ENCODE data around the gene ACP7. TPM values are rescaled to one million over a fixed set of nuclear protein-coding genes. Genes with fewer than 3 reads are reported as not detected.
"Not testable (repeated sequence)": the region's sequence is repeated elsewhere in the genome, so short reads cannot be mapped to it uniquely, and the experiment has no call there.

The ACP7 gene
- polyA plus RNA-seq (ENCODE audit: insufficient read length), result 0.15 TPM

GRCh38 chr19:39083983-39084731, at the start of gene ACP7:
TSS of gene ACP7 (plus strand) at chr19:39084368. CDS start at chr19:39085270, 902 bp downstream.
- DNase-seq (ENCODE audit: low read depth), result no peak

- no peak for DNase-seq (ENCODE audit: low read depth)
Observed at GRCh38 chr19:39036581-39036980, 47.6 kb upstream of the ACP7 start.

- DNase-seq (ENCODE audit: low read depth), result no peak
Observed at GRCh38 chr19:39037194-39037593, 47.0 kb upstream of the ACP7 start.

GRCh38 chr19:39038098-39038497, 46.1 kb upstream of the ACP7 start:
- DNase-seq (ENCODE audit: low read depth), result no peak

GRCh38 chr19:39045506-39045905, 38.7 kb upstream of the ACP7 start:
- DNase-seq (ENCODE audit: low read depth), result no peak

- no peak for DNase-seq (ENCODE audit: low read depth)
Observed at GRCh38 chr19:39046037-39046821, 37.9 kb upstream of the ACP7 start.

- no peak for DNase-seq (ENCODE audit: low read depth)
Observed at GRCh38 chr19:39047073-39047472, 37.1 kb upstream of the ACP7 start.

- DNase-seq (ENCODE audit: low read depth), result no peak
Observed at GRCh38 chr19:39052243-39052746, 31.9 kb upstream of the ACP7 start.

- no peak for DNase-seq (ENCODE audit: low read depth)
Observed at GRCh38 chr19:39052846-39053245, 31.3 kb upstream of the ACP7 start.

GRCh38 chr19:39053276-39054090, 30.7 kb upstream of the ACP7 start:
- DNase-seq (ENCODE audit: low read depth), result no peak

GRCh38 chr19:39054091-39054470, 30.1 kb upstream of the ACP7 start:
- DNase-seq (ENCODE audit: low read depth), result no peak

GRCh38 chr19:39057615-39058014, 26.6 kb upstream of the ACP7 start:
- no peak for DNase-seq (ENCODE audit: low read depth)

- DNase-seq (ENCODE audit: low read depth), result no peak
Observed at GRCh38 chr19:39059302-39059701, 24.9 kb upstream of the ACP7 start.

- DNase-seq (ENCODE audit: low read depth), result no peak
Observed at GRCh38 chr19:39060171-39060570, 24.0 kb upstream of the ACP7 start.

- no peak for DNase-seq (ENCODE audit: low read depth)
Observed at GRCh38 chr19:39064405-39064804, 19.8 kb upstream of the ACP7 start.

- no peak for DNase-seq (ENCODE audit: low read depth)
Observed at GRCh38 chr19:39065928-39066327, 18.2 kb upstream of the ACP7 start.

GRCh38 chr19:39067104-39067503, 17.1 kb upstream of the ACP7 start:
- no peak for DNase-seq (ENCODE audit: low read depth)

GRCh38 chr19:39068259-39068658, 15.9 kb upstream of the ACP7 start:
- not testable (repeated sequence) for DNase-seq (ENCODE audit: low read depth)

GRCh38 chr19:39070888-39071287, 13.3 kb upstream of the ACP7 start:
- DNase-seq (ENCODE audit: low read depth), result no peak

GRCh38 chr19:39074205-39074692, 9.9 kb upstream of the ACP7 start:
- no peak for DNase-seq (ENCODE audit: low read depth)

GRCh38 chr19:39074942-39075341, 9.2 kb upstream of the ACP7 start:
- DNase-seq (ENCODE audit: low read depth), result no peak

- no peak for DNase-seq (ENCODE audit: low read depth)
Observed at GRCh38 chr19:39077323-39077722, 6.8 kb upstream of the ACP7 start.

All from forelimb muscle (tissue), 1 donor.